B cell (primary cell): Measurements from ENCODE around the gene ANKRD11. TPM values are rescaled to one million over a fixed set of nuclear protein-coding genes. Genes with fewer than 3 reads are reported as not detected.
A peak's percentile ranks its signal among the peaks of the same experiment; 100 is the strongest.

ENCODE experiments used
- ATAC-seq: fragments of 200-7000 bp; cut with Tn5 transposase; one replicate; pipeline ENCODE4 v1.10.0; 2021; ENCODE audit warnings: low read depth, mild to moderate bottlenecking, moderate number of reproducible peaks, moderate library complexity
- CTCF ChIA-PET: fragments of 350-600 bp; sonication (Branson Sonifier 250); formaldehyde crosslinking; loops from one replicate; lab custom pipeline; 2021; ENCODE audit warnings: antibody characterized with exemption, inconsistent platforms; lab: Charles Lee
- POLR2A ChIA-PET: fragments of 350-600 bp; sonication (Branson Sonifier 250); formaldehyde crosslinking; loops from one replicate; lab custom pipeline; 2021; ENCODE audit warnings: antibody characterized with exemption; lab: Charles Lee
- DNase-seq: peaks from one replicate; pipeline ENCODE4 v3.0.0; 2013
- H2AFZ ChIP-seq: 2 replicates; pipeline ENCODE4 v1.6.1; 2012; ENCODE audit warnings: mild to moderate bottlenecking, low read depth, low read length; ENCODE audit not compliant: insufficient read depth, poor library complexity, severe bottlenecking
- H3K27ac ChIP-seq, 2 donors: 1 replicate in 1 of 2; 2 replicates in 1 of 2; pipeline ENCODE4 v1.5.1; 2012 to 2013; ENCODE audit warnings: low read length in 2 of 2, mild to moderate bottlenecking in 2 of 2, moderate library complexity in 1 of 2
- H3K27me3 ChIP-seq, 4 experiments: fragments of 200-600 bp in 1 of 4; sonication (generic) in 1 of 4; replicated peaks in 1 of 4; 1 replicate in 2 of 4; 2 replicates in 2 of 4; pipeline versions ENCODE4 v1.6.1 to v1.7.0; 2013 to 2016; ENCODE audit warnings: low read length in 3 of 4, mild to moderate bottlenecking in 2 of 4, mixed read lengths in 1 of 4, moderate library complexity in 1 of 4; ENCODE audit not compliant: insufficient read depth in 4 of 4, control insufficient read depth in 3 of 4; ENCODE audit errors: control extremely low read depth in 1 of 4
- H3K36me3 ChIP-seq, 2 experiments: replicated peaks in 1 of 2; 1 replicate in 1 of 2; 2 replicates in 1 of 2; pipeline versions ENCODE4 v1.6.1 to v1.7.1; 2013; ENCODE audit warnings: low read length in 1 of 2; ENCODE audit not compliant: insufficient read depth in 2 of 2, control insufficient read depth in 1 of 2; ENCODE audit errors: control extremely low read depth in 1 of 2, extremely low read depth in 1 of 2
- H3K4me1 ChIP-seq, 2 donors: fragments of 200-600 bp in 1 of 2; sonication (generic) in 1 of 2; 1 replicate in 1 of 2; 2 replicates in 1 of 2; pipeline versions ENCODE4 v1.5.1 to v1.6.1; 2013 to 2017; ENCODE audit warnings: low read length in 2 of 2; ENCODE audit not compliant: control insufficient read depth in 2 of 2, insufficient read depth in 2 of 2
- H3K4me2 ChIP-seq: replicated peaks from 2 replicates; pipeline ENCODE3; 2012; ENCODE audit warnings: mild to moderate bottlenecking, low read depth, low read length; ENCODE audit not compliant: poor library complexity, severe bottlenecking
- H3K4me3 ChIP-seq, 5 experiments: fragments of 200-600 bp in 1 of 5; sonication (generic) in 1 of 5; 1 replicate in 3 of 5; 2 replicates in 2 of 5; pipeline versions ENCODE4 v1.5.1 to v1.7.0; 2011 to 2016; ENCODE audit warnings: low read length in 4 of 5, mild to moderate bottlenecking in 4 of 5, low read depth in 2 of 5, control low read depth in 1 of 5, moderate library complexity in 1 of 5; ENCODE audit not compliant: insufficient read depth in 1 of 5; ENCODE audit errors: control extremely low read depth in 1 of 5, extremely low read depth in 1 of 5
- H3K79me2 ChIP-seq: fragments of 200-600 bp; sonication (generic); one replicate; pipeline ENCODE4 v1.6.0; 2016; ENCODE audit warnings: low read length; ENCODE audit not compliant: control insufficient read depth, insufficient read depth
- H3K9ac ChIP-seq: fragments of 200-600 bp; sonication (generic); 2 replicates; pipeline ENCODE4 v1.6.1; 2017; ENCODE audit warnings: mild to moderate bottlenecking, low read length, moderate library complexity
- H3K9me3 ChIP-seq, 3 donors: one replicate each; pipeline versions ENCODE4 v1.6.1 to v1.7.1; 2013; ENCODE audit warnings: low read length in 2 of 3; ENCODE audit not compliant: control insufficient read depth in 2 of 3, insufficient read depth in 1 of 3; ENCODE audit errors: control extremely low read depth in 1 of 3
- H4K20me1 ChIP-seq: 2 replicates; pipeline ENCODE4 v1.6.0; 2012; ENCODE audit warnings: mild to moderate bottlenecking, low read length; ENCODE audit not compliant: insufficient read depth, control insufficient read depth, poor library complexity, severe bottlenecking
- H3K27ac Mint-ChIP-seq: one replicate; pipeline ENCODE4 v1.8.0; 2021; ENCODE audit warnings: mixed read lengths
- H3K27me3 Mint-ChIP-seq: one replicate; pipeline ENCODE4 v1.8.0; 2021; ENCODE audit warnings: mixed read lengths
- H3K4me1 Mint-ChIP-seq: one replicate; pipeline ENCODE4 v1.8.0; 2021; ENCODE audit warnings: mixed read lengths
- H3K4me3 Mint-ChIP-seq: one replicate; pipeline ENCODE4 v1.8.0; 2021; ENCODE audit warnings: mixed read lengths
- H3K9me3 Mint-ChIP-seq: one replicate; pipeline ENCODE4 v1.8.0; 2022; ENCODE audit warnings: mixed read lengths; ENCODE audit not compliant: insufficient read depth
- EZH2 ChIP-seq: IDR thresholded peaks from 2 replicates; pipeline ENCODE4 v1.6.1; 2012; ENCODE audit warnings: borderline replicate concordance, low read depth, mild to moderate bottlenecking, moderate library complexity, low read length; ENCODE audit not compliant: insufficient read depth, poor library complexity, severe bottlenecking
- WGBS: methylation state at CpG from one replicate; pipeline ENCODE4 v1.1.5; 2013; ENCODE audit warnings: missing lambda C conversion rate; ENCODE audit not compliant: insufficient coverage; 5-methylcytosine and 5-hydroxymethylcytosine counted together
- intact Hi-C: fragments of 100-400 bp; cut with micrococcal nuclease; formaldehyde crosslinking; loops from one replicate; pipeline ENCODE4 v1.10.0; 2022
- polyA plus RNA-seq: library from polyadenylated mRNA; depleted of rRNA; stranded (reverse); fragments of >200 nt; gene quantifications from 2 replicates; pipeline ENCODE4 v1.2.3, GENCODE V29; 2012
- total RNA-seq, 2 donors: library from RNA; stranded (reverse); fragments of 120-200 nt in 1 of 2; gene quantifications; 1 replicate in 1 of 2; 2 replicates in 1 of 2; pipeline versions ENCODE4 v1.2.3 to v1.2.4, GENCODE V29; 2013 to 2022
- TF ChIP-seq, protein P1 (sequence below): fragments of 200-600 bp; IDR thresholded peaks from one replicate; pipeline ENCODE4 v1.8.0; 2022; ENCODE audit warnings: antibody characterized with exemption, mild to moderate bottlenecking

Gene ANKRD11
- total and polyA plus RNA-seq, 2 donors (not counting 1 experiment from before 2014, with no cell fraction given) = 67.9 to 314 TPM

DNA sequence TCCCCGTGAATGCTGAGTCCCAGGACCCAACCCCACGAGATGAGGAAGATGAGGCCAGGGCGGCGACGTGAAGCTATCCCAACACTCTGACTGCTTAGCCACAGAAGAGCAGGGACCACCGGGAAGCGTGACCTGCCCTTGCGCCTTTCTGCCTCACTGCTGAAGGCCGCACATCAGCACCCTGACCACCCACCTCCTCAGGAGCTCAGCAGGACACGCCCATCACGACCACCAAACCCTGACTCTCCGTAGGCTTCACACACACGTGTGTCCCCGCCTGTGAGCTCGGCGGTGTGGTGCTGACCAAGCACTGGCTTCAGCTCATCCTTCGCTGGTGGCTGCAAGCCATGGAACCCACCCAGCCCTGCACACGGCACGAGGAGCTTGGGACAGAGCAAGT, 175.1 kb downstream of the ANKRD11 start:
- Histone ChIP-seq H3K9me3 (no peaks in the 10 kb centered on the region), H3K27ac (peak overlapping the region in 1 of 2 donors; percentile 75), H3K4me1 (peaks cover 34 to 56% of the 10 kb centered on the region in 2 donors), H2AFZ (no peak overlapping the region), H3K9ac (no peak overlapping the region), H3K27me3 (no peaks in the 10 kb centered on the region), H3K4me3 (no peak overlapping the region), H3K79me2 (peaks cover 100% of the 10 kb centered on the region), H4K20me1 (peaks cover 100% of the 10 kb centered on the region), H3K36me3 (peaks cover 0 to 34% of the 10 kb centered on the region in 2 experiments), H3K4me2 (peak overlapping the region; percentile 67)
- no peaks in the 10 kb centered on the region for H3K27me3 Mint-ChIP-seq
- CTCF ChIA-PET = interaction anchor here (0.6 kb wide), 1 partner anchor 199 kb away, joined by 3 read pairs; no protein-coding TSS in a partner anchor
- DNase-seq (no peak), ATAC-seq (no peak)
- POLR2A ChIA-PET = interaction anchor here (0.6 to 1.1 kb wide), 2 partner anchors 43 to 173 kb away, joined by 3 read pairs; no protein-coding TSS in a partner anchor
- 88% methylated on average over 19 of the region's 19 CpGs for WGBS
- peak overlapping the region; percentile 85 for H3K27ac Mint-ChIP-seq
- peak overlapping the region; percentile 26 for H3K4me3 Mint-ChIP-seq
- TF ChIP-seq EZH2 = no peak
- TF ChIP-seq, protein P1, sequence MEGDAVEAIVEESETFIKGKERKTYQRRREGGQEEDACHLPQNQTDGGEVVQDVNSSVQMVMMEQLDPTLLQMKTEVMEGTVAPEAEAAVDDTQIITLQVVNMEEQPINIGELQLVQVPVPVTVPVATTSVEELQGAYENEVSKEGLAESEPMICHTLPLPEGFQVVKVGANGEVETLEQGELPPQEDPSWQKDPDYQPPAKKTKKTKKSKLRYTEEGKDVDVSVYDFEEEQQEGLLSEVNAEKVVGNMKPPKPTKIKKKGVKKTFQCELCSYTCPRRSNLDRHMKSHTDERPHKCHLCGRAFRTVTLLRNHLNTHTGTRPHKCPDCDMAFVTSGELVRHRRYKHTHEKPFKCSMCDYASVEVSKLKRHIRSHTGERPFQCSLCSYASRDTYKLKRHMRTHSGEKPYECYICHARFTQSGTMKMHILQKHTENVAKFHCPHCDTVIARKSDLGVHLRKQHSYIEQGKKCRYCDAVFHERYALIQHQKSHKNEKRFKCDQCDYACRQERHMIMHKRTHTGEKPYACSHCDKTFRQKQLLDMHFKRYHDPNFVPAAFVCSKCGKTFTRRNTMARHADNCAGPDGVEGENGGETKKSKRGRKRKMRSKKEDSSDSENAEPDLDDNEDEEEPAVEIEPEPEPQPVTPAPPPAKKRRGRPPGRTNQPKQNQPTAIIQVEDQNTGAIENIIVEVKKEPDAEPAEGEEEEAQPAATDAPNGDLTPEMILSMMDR = no peak
- peaks cover 77% of the 10 kb centered on the region for H3K4me1 Mint-ChIP-seq
- no peaks in the 10 kb centered on the region for H3K9me3 Mint-ChIP-seq
- intact Hi-C loops = loop anchor here (5.0 kb wide), 1 partner anchor 192 kb away; the partner anchor contains the start of gene SPG7

- no peak overlapping the region for H3K4me2 ChIP-seq
- no peak for ATAC-seq
These were observed 175.5 kb downstream of the ANKRD11 start for GRCh38 chr16:89314854-89315253.

More at GRCh38 chr16:89314854-89315253, 175.5 kb downstream of the ANKRD11 start:
- DNase-seq = no peak
- Histone ChIP-seq H3K27ac (no peak overlapping the region), H2AFZ (no peak overlapping the region), H3K36me3 (peaks cover 0 to 37% of the 10 kb centered on the region in 2 experiments), H3K9me3 (no peaks in the 10 kb centered on the region), H4K20me1 (peaks cover 100% of the 10 kb centered on the region), H3K27me3 (no peaks in the 10 kb centered on the region), H3K4me3 (no peak overlapping the region), H3K79me2 (peaks cover 100% of the 10 kb centered on the region), H3K4me1 (peaks cover 30 to 52% of the 10 kb centered on the region in 2 donors), H3K9ac (no peak overlapping the region)
- ChIA-PET POLR2A (no interaction called here), CTCF (interaction anchor here (0.6 to 1.0 kb wide), 2 partner anchors 194 to 199 kb away, joined by 3 read pairs; no protein-coding TSS in a partner anchor)
- Mint-ChIP-seq H3K27me3 (no peaks in the 10 kb centered on the region), H3K27ac (peak overlapping the region; percentile 57), H3K4me3 (peak overlapping the region; percentile 27), H3K4me1 (peaks cover 77% of the 10 kb centered on the region), H3K9me3 (no peaks in the 10 kb centered on the region)
- 93% methylated on average over 8 of the region's 8 CpGs for WGBS
- intact Hi-C loops = loop anchor here (5.0 kb wide), 2 partner anchors 47 to 192 kb away; partner anchors contain the start of gene SPG7
- TF ChIP-seq, protein P1 = no peak
- no peak for TF ChIP-seq EZH2
